Left lung (tissue), 14 donors: Measurements from ENCODE around the gene SEC23IP. TPM values are rescaled to one million over a fixed set of nuclear protein-coding genes. Genes with fewer than 3 reads are reported as not detected.

ENCODE experiments used
- ATAC-seq: fragments of 200-7000 bp; cut with Tn5 transposase; one replicate; pipeline ENCODE4 v1.9.1; 2020; ENCODE audit warnings: moderate library complexity
- DNase-seq, 4 donors: peaks; one replicate each; pipeline ENCODE4 v3.0.0-alpha.2; 2013 to 2020
- H3K27ac ChIP-seq, 2 donors: fragments of 200-600 bp; sonication (generic) in 1 of 2; one replicate each; pipeline versions ENCODE4 v1.5.0 to v1.8.0; 2020 to 2021
- H3K27me3 ChIP-seq, 2 donors: fragments of 200-600 bp; sonication (generic) in 1 of 2; one replicate each; pipeline versions ENCODE4 v1.5.0 to v1.8.0; 2020 to 2021
- H3K36me3 ChIP-seq, 2 donors: fragments of 200-600 bp; sonication (generic) in 1 of 2; one replicate each; pipeline versions ENCODE4 v1.5.0 to v1.8.0; 2020 to 2021
- H3K4me1 ChIP-seq, 2 donors: fragments of 200-600 bp; one replicate each; pipeline ENCODE4 v1.8.0; 2021
- H3K4me3 ChIP-seq, 2 donors: fragments of 200-600 bp; sonication (generic) in 1 of 2; one replicate each; pipeline versions ENCODE4 v1.5.0 to v1.8.0; 2020 to 2021; ENCODE audit warnings: mild to moderate bottlenecking in 1 of 2
- H3K9me3 ChIP-seq, 2 donors: fragments of 200-600 bp; sonication (generic) in 1 of 2; one replicate each; pipeline versions ENCODE4 v1.5.0 to v1.8.0; 2020 to 2021
- intact Hi-C, 2 donors: fragments of 100-400 bp; cut with DNase I; formaldehyde crosslinking; loops; one replicate each; pipeline versions ENCODE4 v1.11.2 to v1.14.2; 2022
- long read RNA-seq, 12 donors: library from polyadenylated mRNA in 2 of 12; unstranded in 2 of 12; transcript quantifications; one replicate each; pipeline ENCODE4 v2.0.0 and lab custom pipeline, GENCODE V29; 2019 to 2026
- polyA plus RNA-seq, 6 donors: library from polyadenylated mRNA; unstranded; fragments of 120-200 nt; gene quantifications; one replicate each; pipeline ENCODE4 v1.2.1, GENCODE V29; 2013; ENCODE audit not compliant: insufficient read length in 6 of 6
- total RNA-seq, 2 donors: library from RNA; stranded (reverse); fragmentation: NEBNext Ultra II Directional; extraction: Animal tissue kit (Norgen Biotek cat#: 25700); gene quantifications; one replicate each; pipeline ENCODE4 v1.2.1, GENCODE V29; 2021
- TF ChIP-seq, protein P1 (sequence below), 2 donors: fragments of 200-600 bp; sonication (generic) in 1 of 2; IDR thresholded peaks; one replicate each; pipeline versions ENCODE4 v1.5.0 to v1.8.0; 2021; ENCODE audit warnings: antibody characterized with exemption in 2 of 2
- donor health status: DM: no; HTN: yes; CAD: no.
- donor health status: DM: no; HTN: no; CAD: no.

The SEC23IP gene
- total RNA-seq: 10 to 100 TPM; 61.4 to 63.4 TPM
- polyA plus RNA-seq: 10 to 100 TPM; 66.8 to 77.5 (median 72.3) TPM
- long read RNA-seq, donor 1, full-length matches to known transcripts: 1 of 22 reads
- long read RNA-seq, donor 1, partial matches to known transcripts: 21 of 22 reads
- long read RNA-seq, donor 1, other reads (novel, unspliced or antisense): 0 of 22 reads
- long read RNA-seq, donor 2, full-length matches to known transcripts: 1 of 14 reads
- long read RNA-seq, donor 2, partial matches to known transcripts: 13 of 14 reads
- long read RNA-seq, donor 2, other reads (novel, unspliced or antisense): 0 of 14 reads
- long read RNA-seq, donor 3, full-length matches to known transcripts: 2 of 23 reads
- long read RNA-seq, donor 3, partial matches to known transcripts: 21 of 23 reads
- long read RNA-seq, donor 3, other reads (novel, unspliced or antisense): 0 of 23 reads
- long read RNA-seq, donor 4, partial matches to known transcripts: 2 of 2 reads
- long read RNA-seq, donor 4, other reads (novel, unspliced or antisense): 0 of 2 reads
- long read RNA-seq, donor 5, full-length matches to known transcripts: 3 of 20 reads
- long read RNA-seq, donor 5, partial matches to known transcripts: 17 of 20 reads
- long read RNA-seq, donor 5, other reads (novel, unspliced or antisense): 0 of 20 reads
- long read RNA-seq, donor 6, full-length matches to known transcripts: 2 of 2 reads
- long read RNA-seq, donor 6, partial matches to known transcripts: 0 of 2 reads
- long read RNA-seq, donor 6, other reads (novel, unspliced or antisense): 0 of 2 reads
- long read RNA-seq, donor 7: 0 reads
- long read RNA-seq, donor 8, full-length matches to known transcripts: 4 of 4 reads
- long read RNA-seq, donor 8, partial matches to known transcripts: 0 of 4 reads
- long read RNA-seq, donor 8, other reads (novel, unspliced or antisense): 0 of 4 reads
- long read RNA-seq, donor 9: 0 reads
- long read RNA-seq, donor 10, partial matches to known transcripts: 2 of 2 reads
- long read RNA-seq, donor 10, other reads (novel, unspliced or antisense): 0 of 2 reads
- long read RNA-seq, donor 11, full-length matches to known transcripts: 2 of 13 reads
- long read RNA-seq, donor 11, partial matches to known transcripts: 11 of 13 reads
- long read RNA-seq, donor 11, other reads (novel, unspliced or antisense): 0 of 13 reads
- long read RNA-seq, donor 12, full-length matches to known transcripts: 2 of 9 reads
- long read RNA-seq, donor 12, partial matches to known transcripts: 7 of 9 reads
- long read RNA-seq, donor 12, other reads (novel, unspliced or antisense): 0 of 9 reads

DNA sequence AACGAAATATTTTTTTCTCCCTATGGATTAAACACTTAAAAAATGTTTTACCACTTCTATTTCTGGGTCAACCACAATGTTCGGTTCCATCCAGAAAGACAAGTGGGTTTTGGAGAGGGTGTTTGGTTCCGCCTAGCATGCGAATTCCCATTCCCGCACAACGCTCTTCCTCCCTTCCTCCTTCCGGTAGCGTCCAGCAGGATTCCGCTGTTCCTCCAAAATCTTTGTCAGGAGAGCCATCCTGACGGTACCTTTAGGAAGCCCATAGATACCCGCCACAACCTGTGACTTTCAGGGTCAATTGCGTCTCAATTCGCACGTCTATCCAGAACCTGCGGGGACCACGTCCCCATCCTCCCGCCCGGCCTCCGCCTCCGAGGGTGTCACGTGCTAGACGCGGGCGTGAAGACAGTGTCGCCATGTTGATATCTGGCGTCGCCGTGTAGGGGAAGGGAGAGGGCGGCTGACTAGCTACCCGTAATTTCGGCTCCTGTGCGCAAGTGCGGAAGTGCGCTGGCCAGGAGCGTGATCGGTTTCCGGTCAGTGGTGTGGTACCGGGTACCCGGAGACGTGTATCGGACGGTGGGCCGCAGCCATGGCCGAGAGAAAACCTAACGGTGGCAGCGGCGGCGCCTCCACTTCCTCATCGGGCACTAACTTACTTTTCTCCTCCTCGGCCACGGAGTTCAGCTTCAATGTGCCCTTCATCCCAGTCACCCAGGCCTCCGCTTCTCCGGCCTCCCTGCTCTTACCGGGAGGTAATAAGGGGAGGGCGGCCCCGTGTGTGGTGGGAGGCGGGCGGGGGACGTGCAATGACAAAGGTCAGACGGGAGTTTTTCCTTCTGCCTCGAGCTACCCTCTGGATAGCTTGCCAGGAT lies at the start of gene SEC23IP:
SEC23IP (plus strand) TSS at position 543 of the 878 bp plus-strand sequence; CDS start at position 596, 53 bp downstream.
- intact Hi-C loops: no loop called here

DNA sequence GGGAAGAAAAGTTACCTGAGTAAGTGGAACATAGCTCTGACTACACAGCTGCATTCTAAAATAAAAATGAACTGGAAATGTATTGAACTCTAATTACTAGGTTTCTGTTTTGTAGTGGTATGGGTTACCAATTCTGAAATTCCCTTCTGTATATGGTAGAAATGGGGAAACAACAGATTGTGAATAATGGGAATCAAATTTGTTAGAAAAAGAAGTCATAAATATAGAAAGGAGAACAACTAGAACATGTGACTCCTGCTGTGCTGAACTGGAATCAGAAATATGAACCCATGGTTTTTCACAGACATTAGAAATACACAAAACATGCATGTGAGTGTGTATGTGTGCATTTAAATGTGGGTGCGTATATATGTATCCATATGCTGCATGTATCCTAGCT lies 46.9 kb upstream of the SEC23IP start:
- ATAC-seq: no peak
- intact Hi-C loops: no loop called here
- DNase-seq: no peak

More for the DNA sequence above, at the start of gene SEC23IP:
- H3K4me3 ChIP-seq: peak within 1 kb of the TSS; percentile 78 to 92
- ATAC-seq (peak; percentile 93), DNase-seq (peak; percentile 93 to 99 (median 98))
- H3K36me3 ChIP-seq: peaks cover 0 to 4% of the 10 kb centered on the region in 2 donors
- peaks cover 25 to 55% of the 10 kb centered on the region in 2 donors for H3K4me1 ChIP-seq
- H3K27ac ChIP-seq: peak within 1 kb of the TSS; percentile 72 to 84
- no peaks in the 10 kb centered on the region for H3K27me3 ChIP-seq
- no peaks in the 10 kb centered on the region for H3K9me3 ChIP-seq
- TF ChIP-seq, protein P1, sequence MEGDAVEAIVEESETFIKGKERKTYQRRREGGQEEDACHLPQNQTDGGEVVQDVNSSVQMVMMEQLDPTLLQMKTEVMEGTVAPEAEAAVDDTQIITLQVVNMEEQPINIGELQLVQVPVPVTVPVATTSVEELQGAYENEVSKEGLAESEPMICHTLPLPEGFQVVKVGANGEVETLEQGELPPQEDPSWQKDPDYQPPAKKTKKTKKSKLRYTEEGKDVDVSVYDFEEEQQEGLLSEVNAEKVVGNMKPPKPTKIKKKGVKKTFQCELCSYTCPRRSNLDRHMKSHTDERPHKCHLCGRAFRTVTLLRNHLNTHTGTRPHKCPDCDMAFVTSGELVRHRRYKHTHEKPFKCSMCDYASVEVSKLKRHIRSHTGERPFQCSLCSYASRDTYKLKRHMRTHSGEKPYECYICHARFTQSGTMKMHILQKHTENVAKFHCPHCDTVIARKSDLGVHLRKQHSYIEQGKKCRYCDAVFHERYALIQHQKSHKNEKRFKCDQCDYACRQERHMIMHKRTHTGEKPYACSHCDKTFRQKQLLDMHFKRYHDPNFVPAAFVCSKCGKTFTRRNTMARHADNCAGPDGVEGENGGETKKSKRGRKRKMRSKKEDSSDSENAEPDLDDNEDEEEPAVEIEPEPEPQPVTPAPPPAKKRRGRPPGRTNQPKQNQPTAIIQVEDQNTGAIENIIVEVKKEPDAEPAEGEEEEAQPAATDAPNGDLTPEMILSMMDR (IDR thresholded peaks at IDR 0.05): no peak

DNA sequence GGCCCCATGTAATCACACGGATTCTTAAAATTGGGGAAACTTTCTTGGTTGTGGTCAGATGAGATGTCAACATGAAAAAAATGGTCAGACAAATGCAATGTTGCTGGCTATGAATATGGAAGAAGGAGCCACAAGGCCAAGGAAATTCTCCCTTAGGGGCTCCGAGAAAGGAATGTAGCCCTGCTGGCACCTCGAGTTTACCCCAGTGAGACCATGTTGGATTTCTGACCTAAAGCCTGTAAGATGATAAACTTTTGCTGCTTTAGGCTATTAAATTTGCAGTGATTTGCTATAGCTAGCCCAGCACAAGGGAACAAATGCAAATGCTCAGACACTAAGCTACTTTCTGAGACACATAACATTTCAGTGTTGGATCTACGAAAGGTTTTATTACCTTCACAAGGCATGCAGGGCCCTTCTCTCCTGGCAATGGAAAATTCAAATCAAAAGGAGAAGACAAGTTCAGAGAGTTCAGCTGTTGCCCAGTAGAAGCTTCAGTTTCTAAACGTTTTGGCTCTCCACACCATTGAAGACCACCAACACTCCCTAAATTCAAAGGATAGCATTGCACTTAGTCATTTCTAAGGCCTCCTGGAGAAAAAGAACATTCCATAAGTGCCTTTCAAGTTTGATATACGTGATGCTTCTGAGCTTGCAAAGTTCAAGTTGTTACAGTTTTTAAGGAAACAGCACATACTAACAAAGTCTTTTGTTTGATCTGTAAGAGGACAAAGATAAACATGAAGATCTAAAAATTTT lies 43.3 kb upstream of the SEC23IP start:
- Histone ChIP-seq H3K36me3 (peaks cover 0 to 91% of the 10 kb centered on the region in 2 donors), H3K4me1 (peaks cover 0 to 42% of the 10 kb centered on the region in 2 donors), H3K27ac (no peak overlapping the region), H3K27me3 (no peaks in the 10 kb centered on the region), H3K9me3 (no peaks in the 10 kb centered on the region), H3K4me3 (no peak overlapping the region)
- DNase-seq (no peak), ATAC-seq (no peak)
- intact Hi-C loops: no loop called here
- TF ChIP-seq, protein P1 (IDR thresholded peaks at IDR 0.05): no peak

More for the DNA sequence above, 46.9 kb upstream of the SEC23IP start:
- H3K27ac ChIP-seq: peak overlapping the region in 1 of 2 donors; percentile 51
- TF ChIP-seq, protein P1 (IDR thresholded peaks at IDR 0.05): no peak
- H3K27me3 ChIP-seq: no peaks in the 10 kb centered on the region
- no peak overlapping the region for H3K4me3 ChIP-seq
- H3K36me3 ChIP-seq: peaks cover 0 to 92% of the 10 kb centered on the region in 2 donors
- peaks cover 0 to 36% of the 10 kb centered on the region in 2 donors for H3K4me1 ChIP-seq
- no peaks in the 10 kb centered on the region for H3K9me3 ChIP-seq

DNA sequence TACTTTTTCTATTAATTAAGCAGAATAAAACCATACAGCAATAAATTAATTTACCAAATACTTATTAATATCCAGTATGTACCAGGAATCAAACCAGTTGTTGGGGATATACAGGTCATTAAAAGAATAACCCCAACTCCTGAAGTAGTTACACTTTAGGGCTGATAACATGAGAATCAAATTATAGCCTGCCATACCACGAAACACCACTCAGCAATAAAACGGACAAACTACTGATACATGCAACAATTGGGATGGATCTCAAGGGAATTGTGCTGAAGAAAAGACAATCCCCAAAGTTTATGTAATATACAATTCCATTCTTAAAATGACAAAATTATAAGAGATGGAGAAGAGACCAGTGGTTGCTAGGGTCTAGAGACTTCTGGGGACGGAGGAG lies 42.6 kb upstream of the SEC23IP start:
- no peak for ATAC-seq

More for the DNA sequence above, 42.6 kb upstream of the SEC23IP start:
- no peaks in the 10 kb centered on the region for H3K27me3 ChIP-seq
- H3K27ac ChIP-seq: peak overlapping the region in 1 of 2 donors; percentile 67
- H3K9me3 ChIP-seq: no peaks in the 10 kb centered on the region
- TF ChIP-seq, protein P1 (IDR thresholded peaks at IDR 0.05): no peak
- peaks cover 0 to 90% of the 10 kb centered on the region in 2 donors for H3K36me3 ChIP-seq
- peaks cover 0 to 42% of the 10 kb centered on the region in 2 donors for H3K4me1 ChIP-seq
- intact Hi-C loops: no loop called here
- no peak overlapping the region for H3K4me3 ChIP-seq
- DNase-seq: no peak
